Neural crest cell (in vitro differentiated cells): ENCODE results near the gene DSC1. TPM values are rescaled to one million over a fixed set of nuclear protein-coding genes. Genes with fewer than 3 reads are reported as not detected.

Source experiments
- DNase-seq: peaks from one replicate; pipeline ENCODE4 v3.0.0; 2021; ENCODE audit warnings: low read depth, mixed read lengths, low spot score
- H3K27ac Mint-ChIP-seq: one replicate; pipeline ENCODE4 v1.8.0; 2021; ENCODE audit warnings: mild to moderate bottlenecking, mixed read lengths; ENCODE audit not compliant: unreplicated experiment
- H3K27me3 Mint-ChIP-seq: 2 replicates; pipeline ENCODE4 v1.8.0; 2021; ENCODE audit warnings: low read depth, mild to moderate bottlenecking, mixed read lengths
- H3K36me3 Mint-ChIP-seq: 2 replicates; pipeline ENCODE4 v1.8.0; 2021; ENCODE audit warnings: low read depth, mild to moderate bottlenecking, mixed read lengths
- H3K4me1 Mint-ChIP-seq: 2 replicates; pipeline ENCODE4 v1.8.0; 2021; ENCODE audit warnings: mixed read lengths
- H3K4me3 Mint-ChIP-seq: one replicate; pipeline ENCODE4 v1.8.0; 2021; ENCODE audit warnings: mild to moderate bottlenecking, mixed read lengths
- H3K9me3 Mint-ChIP-seq: 2 replicates; pipeline ENCODE4 v1.8.0; 2021; ENCODE audit warnings: mixed read lengths
- CTCF ChIP-seq: fragments of 200-600 bp; sonication (generic); conservative IDR thresholded peaks from 2 replicates; pipeline ENCODE4 v1.5.0; 2021; ENCODE audit warnings: antibody characterized with exemption, mild to moderate bottlenecking
- total RNA-seq: library from RNA; stranded (reverse); gene quantifications from 2 replicates; pipeline ENCODE4 v1.2.1, GENCODE V29; 2021

The DSC1 gene
- total RNA-seq, 1 donor from 2014 or later, result not detected

GRCh38 chr18:31171144-31171839 is 8.6 kb upstream of the DSC1 start:
- no peaks in the 10 kb centered on the region for H3K36me3 Mint-ChIP-seq
- DNase-seq, result no peak
- no peak for TF ChIP-seq CTCF
- H3K4me3 Mint-ChIP-seq, result no peak overlapping the region
- peaks cover 9% of the 10 kb centered on the region for H3K4me1 Mint-ChIP-seq
- H3K9me3 Mint-ChIP-seq, result no peaks in the 10 kb centered on the region
- no peaks in the 10 kb centered on the region for H3K27me3 Mint-ChIP-seq
- H3K27ac Mint-ChIP-seq, result no peak overlapping the region

- H3K27me3 Mint-ChIP-seq, result no peaks in the 10 kb centered on the region
- H3K36me3 Mint-ChIP-seq, result no peaks in the 10 kb centered on the region
- no peak overlapping the region for H3K27ac Mint-ChIP-seq
- no peaks in the 10 kb centered on the region for H3K9me3 Mint-ChIP-seq
- peaks cover 9% of the 10 kb centered on the region for H3K4me1 Mint-ChIP-seq
- H3K4me3 Mint-ChIP-seq, result no peak overlapping the region
- TF ChIP-seq CTCF, result no peak
- no peak for DNase-seq
These were observed 7.7 kb upstream of the DSC1 start for GRCh38 chr18:31170335-31170734.

- H3K27ac Mint-ChIP-seq, result no peak overlapping the region
- no peaks in the 10 kb centered on the region for H3K27me3 Mint-ChIP-seq
- H3K4me3 Mint-ChIP-seq, result no peak overlapping the region
- no peak for TF ChIP-seq CTCF
- no peaks in the 10 kb centered on the region for H3K4me1 Mint-ChIP-seq
- H3K9me3 Mint-ChIP-seq, result no peaks in the 10 kb centered on the region
- DNase-seq, result no peak
- H3K36me3 Mint-ChIP-seq, result no peaks in the 10 kb centered on the region
These were observed 250 bp downstream of the DSC1 start for GRCh38 chr18:31162419-31162793.

GRCh38 chr18:31161757-31162418 is 768 bp downstream of the DSC1 start:
- Mint-ChIP-seq H3K27me3 (no peaks in the 10 kb centered on the region), H3K27ac (no peak overlapping the region), H3K9me3 (no peaks in the 10 kb centered on the region), H3K4me1 (no peaks in the 10 kb centered on the region), H3K36me3 (no peaks in the 10 kb centered on the region), H3K4me3 (no peak overlapping the region)
- no peak for TF ChIP-seq CTCF
- DNase-seq, result no peak

DNA sequence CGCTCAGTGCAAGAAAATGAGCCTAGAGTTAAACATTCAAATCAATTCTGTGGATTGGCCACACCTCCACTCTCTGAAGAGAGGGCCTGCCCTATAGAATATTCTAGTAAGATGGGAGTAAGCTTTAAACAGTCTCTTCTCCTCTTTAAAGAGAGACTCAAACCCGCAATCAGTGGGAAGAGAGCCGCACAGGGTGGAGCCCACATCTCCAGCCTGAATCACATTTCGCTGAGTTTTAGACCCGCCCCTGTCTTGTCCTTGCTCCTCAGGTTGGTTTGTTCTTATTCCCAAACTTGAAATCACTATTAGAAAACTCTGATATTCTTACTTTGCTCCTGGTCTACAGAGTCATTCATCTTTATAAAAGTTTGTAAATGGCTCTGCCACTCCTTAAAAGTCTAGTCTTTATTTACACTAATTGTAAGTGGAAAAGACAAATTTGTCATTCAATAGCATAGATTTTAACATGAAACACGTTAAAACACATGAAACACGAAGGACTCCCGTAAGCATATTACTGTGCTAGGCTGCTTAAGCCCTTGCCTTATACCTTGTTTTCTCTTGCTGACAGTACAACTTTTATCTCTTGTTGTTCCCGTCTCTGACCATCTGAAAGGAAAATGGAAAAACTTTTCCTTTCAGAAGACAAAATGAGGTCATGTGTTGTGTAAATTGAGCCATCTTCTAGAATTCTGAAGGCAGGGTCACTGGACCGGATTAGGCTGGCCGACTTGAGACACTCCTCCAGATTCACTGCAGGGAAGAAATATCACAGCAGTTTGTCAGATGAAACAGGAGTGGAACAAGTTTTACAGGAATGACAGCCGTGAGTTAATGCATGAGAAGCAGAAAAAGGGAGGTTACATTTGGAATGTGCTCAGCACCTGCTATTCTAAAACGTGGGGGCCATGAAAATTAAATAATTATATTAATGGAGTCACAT is 5.6 kb downstream of the DSC1 start:
- Mint-ChIP-seq H3K4me3 (no peak overlapping the region), H3K9me3 (no peaks in the 10 kb centered on the region), H3K27me3 (no peaks in the 10 kb centered on the region), H3K27ac (no peak overlapping the region), H3K4me1 (no peaks in the 10 kb centered on the region), H3K36me3 (no peaks in the 10 kb centered on the region)
- no peak for DNase-seq
- TF ChIP-seq CTCF, result no peak
